Upper lobe of right lung (tissue), 1 donor: Measurements from ENCODE around the gene IGF1R. TPM values are rescaled to one million over a fixed set of nuclear protein-coding genes. Genes with fewer than 3 reads are reported as not detected.

ENCODE experiments used
- ATAC-seq: fragments of 200-7000 bp; cut with Tn5 transposase; one replicate; pipeline ENCODE4 v1.9.1; 2020; ENCODE audit warnings: mild to moderate bottlenecking, moderate library complexity
- DNase-seq: peaks from one replicate; pipeline ENCODE4 v3.0.0-alpha.2; 2020
- H3K27ac ChIP-seq: fragments of 200-600 bp; one replicate; pipeline ENCODE4 v1.8.0; 2022
- H3K27me3 ChIP-seq: fragments of 200-600 bp; one replicate; pipeline ENCODE4 v1.8.0; 2022; ENCODE audit warnings: mild to moderate bottlenecking
- H3K36me3 ChIP-seq: fragments of 200-600 bp; one replicate; pipeline ENCODE4 v1.8.0; 2022
- H3K4me1 ChIP-seq: fragments of 200-600 bp; one replicate; pipeline ENCODE4 v1.8.0; 2022
- H3K4me3 ChIP-seq: fragments of 200-600 bp; one replicate; pipeline ENCODE4 v1.8.0; 2022; ENCODE audit warnings: mild to moderate bottlenecking
- H3K9me3 ChIP-seq: fragments of 200-600 bp; one replicate; pipeline ENCODE4 v1.8.0; 2022
- intact Hi-C: fragments of 100-400 bp; cut with DNase I; formaldehyde crosslinking; loops from one replicate; pipeline ENCODE4 v1.11.0; 2022
- total RNA-seq: library from RNA; stranded (reverse); fragmentation: NEBNext Ultra II Directional; extraction: Animal tissue kit (Norgen Biotek cat#: 25700); gene quantifications from one replicate; pipeline ENCODE4 v1.2.1, GENCODE V29; 2021
- TF ChIP-seq, protein P1 (sequence below): fragments of 200-600 bp; IDR thresholded peaks from one replicate; pipeline ENCODE4 v1.8.0; 2022; ENCODE audit warnings: antibody characterized with exemption
- donor health status: DM: no; HTN: yes; CAD: no; lungs with severe emphysema.

Gene IGF1R
- total RNA-seq, 1 donor from 2014 or later, result 40.0 TPM

DNA sequence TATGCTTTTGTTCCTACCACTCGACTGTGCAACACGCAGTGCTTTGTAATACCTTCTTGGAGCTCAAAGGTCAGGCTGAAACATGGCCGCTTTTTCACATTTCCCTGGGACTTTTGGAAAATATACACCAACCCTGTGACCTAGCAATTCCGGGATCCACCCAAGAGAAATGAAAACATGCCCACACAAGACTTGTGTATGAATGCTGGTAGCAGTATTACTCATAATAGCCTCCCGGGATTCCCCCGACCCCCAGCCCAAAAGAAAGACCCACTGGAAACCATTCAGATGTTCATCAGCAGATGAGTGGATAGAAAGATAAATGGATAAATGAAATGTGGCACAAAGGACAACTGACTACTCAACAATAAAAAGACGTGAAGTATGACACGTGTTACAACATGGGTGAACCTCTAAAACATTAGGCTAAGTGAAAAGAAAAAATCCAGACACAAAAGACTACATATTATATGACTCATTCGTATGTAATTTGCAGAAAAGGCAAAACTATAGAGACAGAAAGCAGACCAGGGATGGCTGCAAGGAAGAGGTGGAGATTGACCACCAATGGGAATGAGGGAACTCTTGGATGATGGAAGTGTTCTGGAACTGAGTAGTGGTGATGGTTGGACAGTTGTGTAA lies 255.2 kb downstream of the IGF1R start:
- no peak for DNase-seq
- TF ChIP-seq, protein P1, sequence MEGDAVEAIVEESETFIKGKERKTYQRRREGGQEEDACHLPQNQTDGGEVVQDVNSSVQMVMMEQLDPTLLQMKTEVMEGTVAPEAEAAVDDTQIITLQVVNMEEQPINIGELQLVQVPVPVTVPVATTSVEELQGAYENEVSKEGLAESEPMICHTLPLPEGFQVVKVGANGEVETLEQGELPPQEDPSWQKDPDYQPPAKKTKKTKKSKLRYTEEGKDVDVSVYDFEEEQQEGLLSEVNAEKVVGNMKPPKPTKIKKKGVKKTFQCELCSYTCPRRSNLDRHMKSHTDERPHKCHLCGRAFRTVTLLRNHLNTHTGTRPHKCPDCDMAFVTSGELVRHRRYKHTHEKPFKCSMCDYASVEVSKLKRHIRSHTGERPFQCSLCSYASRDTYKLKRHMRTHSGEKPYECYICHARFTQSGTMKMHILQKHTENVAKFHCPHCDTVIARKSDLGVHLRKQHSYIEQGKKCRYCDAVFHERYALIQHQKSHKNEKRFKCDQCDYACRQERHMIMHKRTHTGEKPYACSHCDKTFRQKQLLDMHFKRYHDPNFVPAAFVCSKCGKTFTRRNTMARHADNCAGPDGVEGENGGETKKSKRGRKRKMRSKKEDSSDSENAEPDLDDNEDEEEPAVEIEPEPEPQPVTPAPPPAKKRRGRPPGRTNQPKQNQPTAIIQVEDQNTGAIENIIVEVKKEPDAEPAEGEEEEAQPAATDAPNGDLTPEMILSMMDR, result no peak
- H3K9me3 ChIP-seq, result no peaks in the 10 kb centered on the region
- intact Hi-C loops, result no loop called here
- no peak overlapping the region for H3K4me3 ChIP-seq
- H3K4me1 ChIP-seq, result peaks cover 35% of the 10 kb centered on the region
- H3K36me3 ChIP-seq, result no peaks in the 10 kb centered on the region
- no peak for ATAC-seq
- H3K27me3 ChIP-seq, result no peaks in the 10 kb centered on the region
- no peak overlapping the region for H3K27ac ChIP-seq

DNA sequence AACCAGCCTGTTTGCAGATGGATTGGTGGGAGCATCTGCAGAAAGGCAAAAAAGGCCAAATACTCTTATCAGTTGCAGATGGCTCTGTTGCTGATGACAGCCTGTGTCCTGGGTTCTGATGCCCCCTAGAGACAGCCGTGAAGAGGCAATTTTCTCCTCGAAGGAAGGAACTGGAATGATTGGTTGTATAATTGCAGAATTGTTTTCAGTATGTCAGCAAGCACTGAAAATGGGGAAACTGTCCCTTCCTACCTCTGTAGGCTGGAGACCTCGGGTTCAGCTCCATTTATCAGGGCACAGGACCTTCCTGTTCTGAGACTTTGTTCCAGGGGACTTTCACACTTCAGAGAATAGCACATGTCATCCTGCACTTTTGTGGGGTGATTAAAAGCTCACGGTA lies 256.2 kb downstream of the IGF1R start:
- ATAC-seq (peak; percentile 63), DNase-seq (no peak)
- no peak overlapping the region for H3K4me3 ChIP-seq
- peaks cover 35% of the 10 kb centered on the region for H3K4me1 ChIP-seq
- TF ChIP-seq, protein P1, result peak; percentile 50
- intact Hi-C loops, result no loop called here
- no peaks in the 10 kb centered on the region for H3K36me3 ChIP-seq
- no peaks in the 10 kb centered on the region for H3K9me3 ChIP-seq
- H3K27me3 ChIP-seq, result no peaks in the 10 kb centered on the region
- no peak overlapping the region for H3K27ac ChIP-seq

DNA sequence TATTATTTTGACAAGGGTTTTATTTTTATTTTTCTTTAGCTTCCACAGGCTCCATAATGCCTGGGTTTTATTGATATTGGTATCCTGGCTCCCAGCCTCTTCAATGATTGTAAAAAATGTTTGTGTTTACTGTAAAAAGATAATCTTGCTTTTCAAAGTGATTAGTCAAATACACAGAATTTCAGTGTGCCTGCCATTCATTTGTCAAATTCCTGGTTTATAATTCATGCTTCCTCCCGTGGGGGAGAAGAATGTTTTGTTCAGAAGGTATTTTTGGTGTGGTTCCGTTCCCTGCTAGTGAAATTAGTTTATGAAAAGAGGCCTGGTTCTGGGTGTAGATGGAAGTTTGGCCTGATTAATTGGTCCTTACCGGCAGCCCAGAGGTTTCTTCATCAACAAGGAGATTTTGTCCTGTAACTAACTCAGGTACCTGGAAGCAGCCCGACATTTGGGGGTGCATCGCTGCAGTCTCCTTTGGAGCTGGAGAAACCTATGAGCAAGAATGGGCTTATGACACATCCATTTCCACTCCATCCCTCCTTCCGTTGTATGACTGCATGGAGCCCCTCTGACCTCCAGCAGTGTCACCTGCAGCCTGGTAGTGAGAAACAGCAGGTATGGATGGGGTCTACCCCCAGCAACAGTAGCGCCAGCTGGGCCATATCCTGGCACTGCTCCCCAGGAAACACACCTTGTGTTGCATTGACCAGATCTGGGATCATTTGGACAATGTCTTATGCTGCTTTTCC lies 257.8 kb downstream of the IGF1R start:
- Histone ChIP-seq H3K4me1 (peaks cover 24% of the 10 kb centered on the region), H3K9me3 (no peaks in the 10 kb centered on the region), H3K36me3 (peaks cover 14% of the 10 kb centered on the region), H3K4me3 (no peak overlapping the region), H3K27ac (no peak overlapping the region), H3K27me3 (no peaks in the 10 kb centered on the region)
- intact Hi-C loops, result no loop called here
- ATAC-seq, result no peak
- DNase-seq, result no peak
- TF ChIP-seq, protein P1, result no peak

DNA sequence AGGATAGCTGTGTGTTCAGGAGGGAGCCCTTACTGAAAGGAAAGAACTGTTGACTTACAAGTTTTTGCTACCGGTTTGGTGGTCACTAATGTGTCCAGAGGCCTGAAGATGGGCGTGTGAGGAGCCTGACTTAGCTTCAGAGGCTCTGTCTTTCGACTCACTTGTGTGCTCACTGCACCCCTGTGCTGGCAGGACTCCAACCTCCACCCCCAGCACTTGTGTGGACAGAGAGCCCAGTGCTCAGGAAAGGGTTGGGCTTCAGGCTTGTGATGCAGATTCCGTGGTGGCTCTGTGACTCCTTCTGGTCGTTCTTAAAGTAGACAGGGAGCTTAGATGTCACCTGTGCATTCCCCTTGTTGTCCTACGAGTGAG lies 258.4 kb downstream of the IGF1R start:
- Histone ChIP-seq H3K27ac (no peak overlapping the region), H3K4me1 (peaks cover 23% of the 10 kb centered on the region), H3K9me3 (no peaks in the 10 kb centered on the region), H3K4me3 (no peak overlapping the region), H3K36me3 (peaks cover 19% of the 10 kb centered on the region), H3K27me3 (no peaks in the 10 kb centered on the region)
- ATAC-seq (peak; percentile 76), DNase-seq (peak; percentile 81)
- TF ChIP-seq, protein P1, result no peak
- intact Hi-C loops, result no loop called here

DNA sequence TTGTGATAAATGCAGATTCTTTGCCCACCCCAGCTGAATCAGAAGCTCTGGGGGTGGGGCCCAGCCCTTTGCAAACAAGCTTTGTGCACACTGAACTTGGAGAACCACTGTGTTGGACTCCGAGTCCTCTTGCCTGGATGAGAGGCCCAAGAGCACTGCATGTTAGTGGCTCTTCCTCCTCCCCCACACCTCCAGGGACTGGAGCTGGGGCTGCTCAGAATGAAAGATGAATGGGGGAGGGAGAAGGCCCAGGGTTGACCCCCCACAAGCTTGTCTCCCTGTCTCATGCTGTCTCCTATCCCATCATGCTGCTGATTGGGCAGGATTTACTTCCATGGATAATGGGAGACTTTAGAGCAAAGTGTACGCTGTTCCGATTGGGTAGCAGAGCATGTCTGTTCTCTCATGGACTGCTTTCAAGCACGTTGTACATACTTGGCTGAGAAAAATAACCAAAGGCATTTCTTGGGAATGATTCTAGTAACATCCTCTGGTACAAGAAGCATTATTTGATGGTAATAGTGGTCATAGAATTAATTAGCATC lies 259.7 kb downstream of the IGF1R start:
- Histone ChIP-seq H3K36me3 (peaks cover 32% of the 10 kb centered on the region), H3K4me3 (no peak overlapping the region), H3K9me3 (no peaks in the 10 kb centered on the region), H3K4me1 (peaks cover 23% of the 10 kb centered on the region), H3K27ac (no peak overlapping the region), H3K27me3 (no peaks in the 10 kb centered on the region)
- intact Hi-C loops, result no loop called here
- DNase-seq (no peak), ATAC-seq (no peak)
- TF ChIP-seq, protein P1, result no peak
